ENCODE results near the gene LBR.
A peak's percentile ranks its signal among the peaks of the same experiment; 100 is the strongest.

Gene LBR

GRCh38 chr1:225461533-225462428 lies 33.9 kb upstream of the LBR start:
- TF ChIP-seq ZFX (IDR thresholded peaks at IDR 0.05) (no peak), CTCF (conservative IDR thresholded peaks at IDR 0.05) (no peak)
- H3K27ac ChIP-seq: no peak overlapping the region; the same call in 1 of the 2 replicates

GRCh38 chr1:225460737-225461532 lies 33.1 kb upstream of the LBR start:
- no peak overlapping the region; the same call in 1 of the 2 replicates for H3K27ac ChIP-seq

GRCh38 chr1:225460021-225460736 lies 32.3 kb upstream of the LBR start:
- TF ChIP-seq ZFX (IDR thresholded peaks at IDR 0.05) (no peak), CTCF (conservative IDR thresholded peaks at IDR 0.05) (no peak)
- no peak overlapping the region for H3K27ac ChIP-seq

More at GRCh38 chr1:225460737-225461532, 33.1 kb upstream of the LBR start:
- TF ChIP-seq ZFX (IDR thresholded peaks at IDR 0.05) (no peak), CTCF (conservative IDR thresholded peaks at IDR 0.05) (no peak)

GRCh38 chr1:225458222-225458631 lies 30.4 kb upstream of the LBR start:
- H3K27ac ChIP-seq: no peak overlapping the region
- TF ChIP-seq CTCF (conservative IDR thresholded peaks at IDR 0.05) (no peak), ZFX (IDR thresholded peaks at IDR 0.05) (no peak)

GRCh38 chr1:225454733-225455132 lies 26.9 kb upstream of the LBR start:
- H3K27ac ChIP-seq: peak overlapping the region; percentile 45
- no peak for TF ChIP-seq CTCF (conservative IDR thresholded peaks at IDR 0.05)

GRCh38 chr1:225453797-225454648 lies 26.2 kb upstream of the LBR start:
- TF ChIP-seq CTCF (conservative IDR thresholded peaks at IDR 0.05) (no peak), ZFX (IDR thresholded peaks at IDR 0.05) (no peak)
- peak overlapping the region; percentile 45 for H3K27ac ChIP-seq

All from C4-2B (cell line).